ENCODE data around the gene CGNL1. TPM values are rescaled to one million over a fixed set of nuclear protein-coding genes. Genes with fewer than 3 reads are reported as not detected.

Gene CGNL1
- total RNA-seq, 4 donors from 2014 or later: 5.7 to 22.9 (median 14.5) TPM

GRCh38 chr15:57352535-57353316 is 23.6 kb upstream of the CGNL1 start:
- no peak overlapping the region for H3K4me3 ChIP-seq (ENCODE audit: low read depth, poor library complexity, severe bottlenecking)
- TF ChIP-seq POLR2A (IDR thresholded peaks at IDR 0.05): no peak
- TF ChIP-seq CTCF (IDR thresholded peaks at IDR 0.05): no peak
- intact Hi-C loops (cut with DNase I; ENCODE audit: low total_unique reads): no loop called here
- no peak for DNase-seq (ENCODE audit: low spot score in 2 of 2)
- WGBS, 2 donors: 90 to 93% methylated on average over 17 of the region's 17 CpGs

- TF ChIP-seq CTCF (IDR thresholded peaks at IDR 0.05) (no peak), POLR2A (IDR thresholded peaks at IDR 0.05) (no peak)
- H3K4me3 ChIP-seq (ENCODE audit: low read depth, poor library complexity, severe bottlenecking): no peak overlapping the region
- 77 to 79% methylated on average over 10 of the region's 10 CpGs for WGBS, 2 donors
- intact Hi-C loops (cut with DNase I; ENCODE audit: low total_unique reads): no loop called here
- no peak for DNase-seq (ENCODE audit: low spot score in 2 of 2)
Observed at GRCh38 chr15:57353317-57353804, 22.9 kb upstream of the CGNL1 start.

- no peak for TF ChIP-seq POLR2A (IDR thresholded peaks at IDR 0.05)
- no peak for TF ChIP-seq CTCF (IDR thresholded peaks at IDR 0.05)
- H3K4me3 ChIP-seq (ENCODE audit: low read depth, poor library complexity, severe bottlenecking): no peak overlapping the region
- intact Hi-C loops (cut with DNase I; ENCODE audit: low total_unique reads): no loop called here
- 79 to 89% methylated on average over 6 to 7 of the region's 7 CpGs for WGBS, 2 donors
- no peak for DNase-seq (ENCODE audit: low spot score in 2 of 2)
Observed at GRCh38 chr15:57354436-57355123, 21.7 kb upstream of the CGNL1 start.

- 93 to 94% methylated on average over 8 of the region's 8 CpGs for WGBS, 2 donors
- intact Hi-C loops (cut with DNase I; ENCODE audit: low total_unique reads): no loop called here
- DNase-seq (ENCODE audit: low spot score in 2 of 2): no peak
Observed at GRCh38 chr15:57355259-57355658, 21.0 kb upstream of the CGNL1 start.

GRCh38 chr15:57356178-57356577 is 20.1 kb upstream of the CGNL1 start:
- no peak for DNase-seq (ENCODE audit: low spot score in 2 of 2)
- TF ChIP-seq CTCF (IDR thresholded peaks at IDR 0.05): no peak
- no peak for TF ChIP-seq POLR2A (IDR thresholded peaks at IDR 0.05)
- no peak overlapping the region for H3K4me3 ChIP-seq (ENCODE audit: low read depth, poor library complexity, severe bottlenecking)
- intact Hi-C loops (cut with DNase I; ENCODE audit: low total_unique reads): no loop called here

More at GRCh38 chr15:57355259-57355658, 21.0 kb upstream of the CGNL1 start:
- no peak for TF ChIP-seq POLR2A (IDR thresholded peaks at IDR 0.05)
- no peak for TF ChIP-seq CTCF (IDR thresholded peaks at IDR 0.05)
- no peak overlapping the region for H3K4me3 ChIP-seq (ENCODE audit: low read depth, poor library complexity, severe bottlenecking)

All from lower leg skin (tissue), 4 donors.